NOMO-1 treated with dmso at 0.1 percent for 144 hours (cell line): ENCODE measurements around the gene RTN4IP1.
"Not testable (repeated sequence)": the region's sequence is repeated elsewhere in the genome, so short reads cannot be mapped to it uniquely, and the experiment has no call there.

ENCODE experiments used
- DNase-seq: peaks from one replicate; lab custom pipeline; 2025; ENCODE audit not compliant: unreplicated experiment; lab: John Stamatoyannopoulos, UW

The RTN4IP1 gene

GRCh38 chr6:106586815-106587415 is 42.4 kb downstream of the RTN4IP1 start:
- DNase-seq = no peak

- no peak for DNase-seq
Measured at GRCh38 chr6:106581468-106581867, 47.8 kb downstream of the RTN4IP1 start.

GRCh38 chr6:106579281-106579680 is 50.0 kb downstream of the RTN4IP1 start:
- DNase-seq = no peak

- DNase-seq = no peak
Measured at GRCh38 chr6:106574741-106575458, 54.4 kb downstream of the RTN4IP1 start.

- no peak for DNase-seq
Measured at GRCh38 chr6:106572875-106573585, 56.3 kb downstream of the RTN4IP1 start.

GRCh38 chr6:106572436-106572835 is 56.9 kb downstream of the RTN4IP1 start:
- DNase-seq = no peak

- DNase-seq = no peak
Measured at GRCh38 chr6:106569428-106569827, 59.9 kb downstream of the RTN4IP1 start.

GRCh38 chr6:106568530-106568929 is 60.8 kb downstream of the RTN4IP1 start:
- DNase-seq = no peak

GRCh38 chr6:106564476-106564875 is 64.8 kb downstream of the RTN4IP1 start:
- DNase-seq = no peak

GRCh38 chr6:106563614-106564013 is 65.7 kb downstream of the RTN4IP1 start:
- DNase-seq = no peak

GRCh38 chr6:106561686-106562405 is 67.5 kb downstream of the RTN4IP1 start:
- DNase-seq = no peak

GRCh38 chr6:106560996-106561685 is 68.2 kb downstream of the RTN4IP1 start:
- DNase-seq = no peak

GRCh38 chr6:106559659-106560058 is 69.6 kb downstream of the RTN4IP1 start:
- DNase-seq = not testable (repeated sequence)

GRCh38 chr6:106558364-106558763 is 70.9 kb downstream of the RTN4IP1 start:
- DNase-seq = no peak

- no peak for DNase-seq
Measured at GRCh38 chr6:106557837-106558236, 71.5 kb downstream of the RTN4IP1 start.

GRCh38 chr6:106556368-106556960 is 72.8 kb downstream of the RTN4IP1 start:
- no peak for DNase-seq

- DNase-seq = no peak
Measured at GRCh38 chr6:106555767-106556166, 73.5 kb downstream of the RTN4IP1 start.

- no peak for DNase-seq
Measured at GRCh38 chr6:106553440-106553839, 75.9 kb downstream of the RTN4IP1 start.

- DNase-seq = no peak
Measured at GRCh38 chr6:106551155-106551554, 78.1 kb downstream of the RTN4IP1 start.

- no peak for DNase-seq
Measured at GRCh38 chr6:106549521-106549920, 79.8 kb downstream of the RTN4IP1 start.
